Measurements from ENCODE around the gene SPATA31D3.
"Not testable (repeated sequence)": the region's sequence is repeated elsewhere in the genome, so short reads cannot be mapped to it uniquely, and the experiment has no call there.

DNA sequence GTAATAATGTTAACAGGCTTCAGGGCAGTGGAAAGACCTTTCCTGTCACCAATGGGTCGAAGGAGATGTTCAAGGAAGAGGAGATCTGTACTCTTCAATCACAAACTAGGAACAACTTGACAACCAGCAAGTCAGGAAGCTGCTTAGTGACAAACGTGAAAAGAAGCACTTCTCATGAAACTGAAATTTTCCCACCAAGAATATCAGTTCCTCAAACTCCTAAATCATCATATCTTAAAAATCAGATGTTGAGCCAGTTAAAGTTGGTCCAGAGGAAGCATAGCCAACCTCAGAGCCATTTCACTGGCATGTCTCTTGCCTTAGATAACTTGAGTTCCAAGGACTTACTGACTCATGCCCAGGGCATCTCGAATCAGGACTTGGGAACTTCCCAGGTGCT, 24.8 kb upstream of the SPATA31D3 start:
- TF ChIP-seq, protein P1, sequence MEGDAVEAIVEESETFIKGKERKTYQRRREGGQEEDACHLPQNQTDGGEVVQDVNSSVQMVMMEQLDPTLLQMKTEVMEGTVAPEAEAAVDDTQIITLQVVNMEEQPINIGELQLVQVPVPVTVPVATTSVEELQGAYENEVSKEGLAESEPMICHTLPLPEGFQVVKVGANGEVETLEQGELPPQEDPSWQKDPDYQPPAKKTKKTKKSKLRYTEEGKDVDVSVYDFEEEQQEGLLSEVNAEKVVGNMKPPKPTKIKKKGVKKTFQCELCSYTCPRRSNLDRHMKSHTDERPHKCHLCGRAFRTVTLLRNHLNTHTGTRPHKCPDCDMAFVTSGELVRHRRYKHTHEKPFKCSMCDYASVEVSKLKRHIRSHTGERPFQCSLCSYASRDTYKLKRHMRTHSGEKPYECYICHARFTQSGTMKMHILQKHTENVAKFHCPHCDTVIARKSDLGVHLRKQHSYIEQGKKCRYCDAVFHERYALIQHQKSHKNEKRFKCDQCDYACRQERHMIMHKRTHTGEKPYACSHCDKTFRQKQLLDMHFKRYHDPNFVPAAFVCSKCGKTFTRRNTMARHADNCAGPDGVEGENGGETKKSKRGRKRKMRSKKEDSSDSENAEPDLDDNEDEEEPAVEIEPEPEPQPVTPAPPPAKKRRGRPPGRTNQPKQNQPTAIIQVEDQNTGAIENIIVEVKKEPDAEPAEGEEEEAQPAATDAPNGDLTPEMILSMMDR (IDR thresholded peaks at IDR 0.05; ENCODE audit: low read depth, low read length), result not testable (repeated sequence)
- TF ChIP-seq EZH2phosphoT487 (IDR thresholded peaks at IDR 0.05; ENCODE audit: low read depth), result not testable (repeated sequence)

All from OCI-LY3 (cell line).